Right ventricle myocardium inferior (tissue), 1 donor: ENCODE data around the gene TASOR2. TPM values are rescaled to one million over a fixed set of nuclear protein-coding genes. Genes with fewer than 3 reads are reported as not detected.

Experiments used
- ATAC-seq: fragments of 200-7000 bp; cut with Tn5 transposase; one replicate; pipeline ENCODE4 v1.9.1; 2020; ENCODE audit warnings: mild to moderate bottlenecking, moderate library complexity
- DNase-seq: peaks from one replicate; pipeline ENCODE4 v3.0.0; 2021; ENCODE audit errors: missing footprints
- intact Hi-C: fragments of 100-400 bp; cut with DNase I; formaldehyde crosslinking; loops from one replicate; pipeline ENCODE4 v1.11.0; 2022
- total RNA-seq: library from RNA; stranded (reverse); fragmentation: NEBNext Ultra II Directional; extraction: Animal tissue kit (Norgen Biotek cat#: 25700); gene quantifications from one replicate; pipeline ENCODE4 v1.2.1, GENCODE V29; 2021
- donor health status: DM: no; HTN: yes; CAD: no; lungs with severe emphysema.

TASOR2 gene
- total RNA-seq, 1 donor from 2014 or later, result 36.7 TPM

GRCh38 chr10:5654218-5654755 lies 30.4 kb upstream of the TASOR2 start:
- ATAC-seq (no peak), DNase-seq (no peak)
- intact Hi-C loops, result no loop called here

- ATAC-seq, result no peak
- intact Hi-C loops, result no loop called here
- no peak for DNase-seq
These were observed 29.5 kb upstream of the TASOR2 start for GRCh38 chr10:5655121-5655520.

GRCh38 chr10:5656737-5657579 lies 27.7 kb upstream of the TASOR2 start:
- DNase-seq (no peak), ATAC-seq (no peak)
- intact Hi-C loops, result no loop called here

GRCh38 chr10:5658871-5659618 lies 25.6 kb upstream of the TASOR2 start:
- no peak for ATAC-seq
- no peak for DNase-seq
- intact Hi-C loops, result no loop called here

- ATAC-seq, result peak; percentile 32
- intact Hi-C loops, result no loop called here
- DNase-seq, result no peak
These were observed 24.7 kb upstream of the TASOR2 start for GRCh38 chr10:5659702-5660528.

GRCh38 chr10:5661043-5661442 lies 23.6 kb upstream of the TASOR2 start:
- ATAC-seq, result no peak
- intact Hi-C loops, result no loop called here
- no peak for DNase-seq

GRCh38 chr10:5662708-5663579 lies 21.7 kb upstream of the TASOR2 start:
- intact Hi-C loops, result no loop called here
- DNase-seq (no peak), ATAC-seq (no peak)

- DNase-seq (no peak), ATAC-seq (no peak)
- intact Hi-C loops, result no loop called here
These were observed 20.8 kb upstream of the TASOR2 start for GRCh38 chr10:5663692-5664427.

- ATAC-seq (no peak), DNase-seq (no peak)
- intact Hi-C loops, result loop anchor here (5.0 kb wide), 1 partner anchor 33 kb away; no protein-coding TSS in a partner anchor
These were observed 19.1 kb upstream of the TASOR2 start for GRCh38 chr10:5665373-5666007.

- ATAC-seq, result peak; percentile 97
- intact Hi-C loops, result loop anchor here (5.0 kb wide), 1 partner anchor 34 kb away; no protein-coding TSS in a partner anchor
- DNase-seq, result peak; percentile 91
These were observed 18.4 kb upstream of the TASOR2 start, which contains the start of gene ASB13 for GRCh38 chr10:5666008-5666840. TSS of gene ASB13 (minus strand) at chr10:5666595. CDS start at chr10:5666551, 44 bp downstream.

- DNase-seq, result no peak
- ATAC-seq, result no peak
- intact Hi-C loops, result loop anchor here (5.0 kb wide), 1 partner anchor 35 kb away; no protein-coding TSS in a partner anchor
These were observed 17.6 kb upstream of the TASOR2 start for GRCh38 chr10:5666841-5667630.

GRCh38 chr10:5668429-5668828 lies 16.2 kb upstream of the TASOR2 start:
- intact Hi-C loops, result loop anchor here (5.0 kb wide), 1 partner anchor 36 kb away; no protein-coding TSS in a partner anchor
- DNase-seq (no peak), ATAC-seq (no peak)

- no peak for ATAC-seq
- DNase-seq, result no peak
- intact Hi-C loops, result loop anchor here (5.0 kb wide), 1 partner anchor 37 kb away; no protein-coding TSS in a partner anchor
These were observed 15.0 kb upstream of the TASOR2 start for GRCh38 chr10:5669604-5670003.

- no peak for DNase-seq
- intact Hi-C loops, result no loop called here
- ATAC-seq, result no peak
These were observed 13.8 kb upstream of the TASOR2 start for GRCh38 chr10:5670662-5671375.
